ENCODE results near the gene MALT1.
A peak's percentile ranks its signal among the peaks of the same experiment; 100 is the strongest.

Gene MALT1

DNA sequence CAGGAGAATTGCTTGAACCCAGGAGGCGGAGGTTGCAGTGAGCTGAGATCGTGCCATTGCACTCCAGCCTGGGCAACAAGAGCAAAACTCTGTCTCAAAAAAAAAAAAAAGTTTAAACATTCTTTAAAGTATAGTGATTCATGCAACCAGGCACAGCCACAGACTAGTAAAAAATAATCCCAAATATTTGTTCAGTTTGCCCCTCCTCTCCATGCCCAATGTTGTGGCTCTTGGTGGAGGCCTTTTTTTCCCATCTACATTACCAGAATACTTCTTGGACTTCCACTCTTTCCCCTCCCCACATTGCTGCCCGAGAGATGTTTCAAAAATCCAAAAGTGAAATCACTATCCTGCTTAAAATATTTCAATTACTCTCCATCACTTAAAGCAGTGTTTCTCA lies 5.1 kb upstream of the MALT1 start:
- DNase-seq (ENCODE audit: low read depth), result peak; percentile 66
- TF ChIP-seq, protein P1, sequence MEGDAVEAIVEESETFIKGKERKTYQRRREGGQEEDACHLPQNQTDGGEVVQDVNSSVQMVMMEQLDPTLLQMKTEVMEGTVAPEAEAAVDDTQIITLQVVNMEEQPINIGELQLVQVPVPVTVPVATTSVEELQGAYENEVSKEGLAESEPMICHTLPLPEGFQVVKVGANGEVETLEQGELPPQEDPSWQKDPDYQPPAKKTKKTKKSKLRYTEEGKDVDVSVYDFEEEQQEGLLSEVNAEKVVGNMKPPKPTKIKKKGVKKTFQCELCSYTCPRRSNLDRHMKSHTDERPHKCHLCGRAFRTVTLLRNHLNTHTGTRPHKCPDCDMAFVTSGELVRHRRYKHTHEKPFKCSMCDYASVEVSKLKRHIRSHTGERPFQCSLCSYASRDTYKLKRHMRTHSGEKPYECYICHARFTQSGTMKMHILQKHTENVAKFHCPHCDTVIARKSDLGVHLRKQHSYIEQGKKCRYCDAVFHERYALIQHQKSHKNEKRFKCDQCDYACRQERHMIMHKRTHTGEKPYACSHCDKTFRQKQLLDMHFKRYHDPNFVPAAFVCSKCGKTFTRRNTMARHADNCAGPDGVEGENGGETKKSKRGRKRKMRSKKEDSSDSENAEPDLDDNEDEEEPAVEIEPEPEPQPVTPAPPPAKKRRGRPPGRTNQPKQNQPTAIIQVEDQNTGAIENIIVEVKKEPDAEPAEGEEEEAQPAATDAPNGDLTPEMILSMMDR (conservative IDR thresholded peaks at IDR 0.05; ENCODE audit: low read length), result no peak
- no peak overlapping the region for H3K4me3 ChIP-seq (ENCODE audit: low read length)

DNA sequence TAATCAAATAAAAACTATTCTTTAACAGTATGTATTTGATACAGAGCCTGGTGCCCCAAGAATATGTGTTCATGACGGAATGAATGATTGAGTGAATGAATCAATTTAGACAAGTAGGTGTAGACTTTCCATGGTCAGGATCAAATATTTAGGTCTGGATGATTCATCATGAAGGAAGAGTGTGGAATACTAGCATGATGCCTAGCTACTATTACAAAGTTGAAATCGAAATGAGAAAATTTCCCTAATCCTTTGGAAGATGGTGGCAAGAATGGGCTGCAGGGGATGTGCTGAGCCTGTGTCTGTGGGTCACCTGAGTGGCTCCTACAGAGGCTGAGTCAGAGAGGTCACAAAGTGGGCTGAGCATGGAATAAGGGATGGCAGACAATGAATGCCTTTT lies 3.1 kb upstream of the MALT1 start:
- DNase-seq (ENCODE audit: low read depth), result no peak
- no peak overlapping the region for H3K4me3 ChIP-seq (ENCODE audit: low read length)
- TF ChIP-seq, protein P1 (conservative IDR thresholded peaks at IDR 0.05; ENCODE audit: low read length), result no peak

DNA sequence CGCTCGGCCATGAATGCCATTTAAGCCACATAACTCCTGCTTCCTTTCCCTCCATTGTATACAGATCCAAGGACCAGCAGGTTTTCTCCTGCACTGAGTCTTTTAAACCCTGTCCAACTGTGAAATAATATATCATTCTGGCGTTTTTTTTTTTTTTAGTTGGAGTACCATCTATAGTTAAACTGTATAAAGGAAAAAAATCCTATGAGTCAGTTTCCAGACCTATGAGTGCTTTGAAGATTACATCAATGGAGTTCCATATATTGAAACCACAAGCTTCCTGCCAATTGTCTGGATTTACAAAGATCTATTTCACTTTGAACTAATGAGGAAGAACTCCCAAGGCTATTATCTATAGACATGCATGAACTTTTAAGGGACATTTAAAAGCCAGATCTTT lies 2.4 kb upstream of the MALT1 start:
- no peak overlapping the region for H3K4me3 ChIP-seq (ENCODE audit: low read length)
- TF ChIP-seq, protein P1 (conservative IDR thresholded peaks at IDR 0.05; ENCODE audit: low read length), result no peak
- DNase-seq (ENCODE audit: low read depth), result peak; percentile 12

DNA sequence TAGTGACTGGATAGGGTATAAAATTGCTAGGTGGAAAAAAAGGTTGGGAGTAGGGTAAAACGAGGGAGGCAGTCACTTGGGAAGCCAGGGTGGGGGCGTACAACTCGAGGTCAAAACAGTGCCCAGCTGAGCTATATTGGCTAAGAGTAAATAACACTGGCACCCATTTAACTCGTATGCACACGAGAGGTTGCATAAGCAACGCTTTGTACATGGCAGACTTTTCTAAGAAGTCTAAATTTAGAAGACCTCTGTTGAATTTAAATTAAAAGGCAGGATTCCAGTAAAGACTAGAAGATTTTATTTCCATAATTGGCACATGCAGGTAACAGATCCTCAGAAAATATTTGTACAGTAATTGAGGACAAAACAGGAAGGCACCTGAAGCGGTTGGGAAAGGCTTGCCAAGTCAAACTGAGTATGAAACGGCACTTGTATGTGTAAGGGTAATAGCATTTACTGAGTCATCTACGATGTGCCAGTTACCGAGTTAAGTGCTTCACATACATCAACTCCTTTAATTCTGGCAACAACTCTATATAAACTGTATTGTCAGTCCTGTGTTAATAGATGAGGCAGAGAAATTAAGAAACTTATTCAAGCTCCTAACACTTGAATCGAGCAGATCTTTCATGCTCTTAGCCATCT lies 1.4 kb upstream of the MALT1 start:
- H3K4me3 ChIP-seq (ENCODE audit: low read length), result no peak overlapping the region
- peak; percentile 25 for DNase-seq (ENCODE audit: low read depth)
- TF ChIP-seq, protein P1 (conservative IDR thresholded peaks at IDR 0.05; ENCODE audit: low read length), result no peak

DNA sequence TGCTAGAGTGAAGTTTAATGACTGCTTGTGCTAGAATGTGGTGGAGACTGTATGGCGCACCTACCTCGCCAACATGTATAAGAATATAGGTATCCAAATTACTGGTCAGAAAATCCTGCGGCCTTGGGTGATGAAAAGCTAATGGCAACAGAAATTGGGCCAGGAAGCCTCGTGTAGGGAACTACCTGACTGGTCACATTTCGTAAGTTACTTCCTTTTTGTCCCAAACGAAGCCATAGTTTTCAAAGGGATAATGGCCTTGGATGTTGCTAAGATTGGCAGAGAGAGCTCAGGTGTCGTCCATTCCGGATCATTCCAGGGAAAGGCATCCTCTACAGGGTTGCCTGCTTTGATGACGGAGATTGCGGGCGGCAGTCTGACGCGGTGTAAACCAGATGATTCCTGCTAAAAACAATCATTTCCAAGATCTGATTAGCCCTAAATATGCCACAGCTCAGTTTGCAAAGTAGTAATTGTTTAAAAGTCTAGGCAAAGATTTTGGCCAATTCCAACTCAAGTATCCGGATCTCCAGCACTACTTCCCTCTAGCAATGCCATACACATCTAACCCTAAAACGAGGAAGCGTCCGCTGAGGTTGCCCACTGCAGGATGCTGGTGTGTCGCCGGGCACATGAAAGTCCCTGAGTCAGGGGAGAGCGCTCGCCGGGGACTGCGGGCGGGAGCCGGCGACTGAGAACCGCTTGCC lies 708 bp upstream of the MALT1 start:
- peak overlapping the region; percentile 72 for H3K4me3 ChIP-seq (ENCODE audit: low read length)
- DNase-seq (ENCODE audit: low read depth), result peak; percentile 38
- TF ChIP-seq, protein P1 (conservative IDR thresholded peaks at IDR 0.05; ENCODE audit: low read length), result no peak

DNA sequence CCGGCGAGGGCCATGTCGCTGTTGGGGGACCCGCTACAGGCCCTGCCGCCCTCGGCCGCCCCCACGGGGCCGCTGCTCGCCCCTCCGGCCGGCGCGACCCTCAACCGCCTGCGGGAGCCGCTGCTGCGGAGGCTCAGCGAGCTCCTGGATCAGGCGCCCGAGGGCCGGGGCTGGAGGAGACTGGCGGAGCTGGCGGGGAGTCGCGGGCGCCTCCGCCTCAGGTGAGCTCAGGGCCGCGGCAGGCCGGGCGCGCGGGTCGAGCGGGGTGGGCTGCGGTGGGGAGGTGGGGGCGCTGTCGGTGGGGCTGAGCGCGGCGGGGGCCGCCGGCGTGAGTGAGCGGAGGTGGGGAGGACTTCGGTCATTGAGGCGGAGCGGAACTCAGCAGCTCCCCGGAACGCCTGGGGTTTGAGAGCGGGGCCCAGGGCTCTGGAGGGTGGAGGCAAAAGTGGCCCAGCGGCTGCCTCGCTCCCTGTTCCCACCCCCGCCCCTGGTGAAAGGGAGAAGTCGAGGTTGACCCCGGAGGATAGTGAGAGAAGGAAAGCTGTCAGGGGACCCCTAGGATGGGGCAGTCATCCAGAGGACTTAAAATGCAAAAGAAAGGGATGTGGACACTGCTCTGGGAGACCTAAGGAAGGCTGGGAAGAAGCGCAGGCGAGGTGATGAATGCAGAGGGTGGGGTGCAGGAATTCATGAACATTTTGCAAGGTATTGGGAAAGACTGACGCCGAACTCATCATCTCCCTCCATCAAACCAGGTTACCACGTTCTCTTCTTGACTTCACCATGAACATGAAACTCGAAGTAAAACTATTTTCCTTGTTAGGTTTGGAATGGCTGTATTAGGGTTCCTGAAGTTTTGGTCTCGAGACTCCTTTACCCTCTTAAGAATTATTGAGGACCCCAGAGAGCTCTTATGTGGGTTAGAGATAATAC lies 633 bp downstream of the MALT1 start:
- H3K4me3 ChIP-seq (ENCODE audit: low read length), result peak overlapping the region; percentile 85
- TF ChIP-seq, protein P1 (conservative IDR thresholded peaks at IDR 0.05; ENCODE audit: low read length), result no peak
- peak; percentile 66 for DNase-seq (ENCODE audit: low read depth)

Data from AG10803 (cell line).